Measurements from ENCODE around the gene RIMS1.

RIMS1 gene

DNA sequence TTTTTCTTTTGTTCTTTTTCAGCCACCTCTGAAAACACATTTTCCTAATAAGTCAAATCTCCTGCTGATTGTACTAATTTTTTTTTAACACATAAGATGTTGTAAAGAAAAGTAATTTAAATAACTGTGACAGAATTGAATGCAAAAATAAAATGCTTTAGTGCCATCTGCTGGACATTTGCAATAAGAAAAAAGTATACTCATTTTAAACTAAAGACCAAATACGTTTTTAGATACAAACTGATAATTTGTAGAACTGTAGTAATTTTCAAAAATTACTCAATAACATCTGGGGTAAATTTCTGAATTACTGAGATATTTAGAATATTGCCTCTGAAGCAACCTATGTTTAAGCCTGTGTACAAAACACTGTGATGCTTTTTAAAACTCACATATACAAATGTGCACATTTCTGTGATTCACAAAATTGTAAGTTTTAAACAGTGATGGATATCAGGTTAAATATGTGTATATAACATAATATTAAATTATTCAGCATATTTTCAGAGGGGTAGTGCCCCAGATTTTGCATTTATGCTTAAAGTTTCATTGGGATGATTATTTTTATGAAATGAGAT, 198.7 kb downstream of the RIMS1 start:
- H3K4me3 ChIP-seq (ENCODE audit: low read length): no peak overlapping the region
- TF ChIP-seq ZNF274 (IDR thresholded peaks at IDR 0.05; ENCODE audit: low read depth, low read length): no peak

DNA sequence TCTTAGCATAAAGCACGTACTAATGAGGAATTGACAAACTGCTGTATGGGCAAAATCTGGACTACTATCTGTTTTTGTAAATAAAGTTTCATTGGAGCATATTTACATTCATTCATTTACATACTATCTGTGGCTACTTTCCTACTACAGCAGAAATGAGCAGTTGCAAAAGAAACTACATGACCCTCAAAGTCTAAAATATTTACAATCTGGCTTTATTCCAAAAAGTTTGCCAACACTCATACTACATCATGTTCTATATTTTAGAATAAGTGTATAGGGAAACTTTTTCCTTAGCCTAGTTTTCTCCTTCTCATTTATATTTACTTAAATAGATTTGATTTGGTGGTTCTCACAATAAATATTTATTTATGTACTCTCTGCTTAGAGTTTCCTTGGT, 208.2 kb downstream of the RIMS1 start:
- TF ChIP-seq ZNF274 (IDR thresholded peaks at IDR 0.05; ENCODE audit: low read depth, low read length): no peak
- H3K4me3 ChIP-seq (ENCODE audit: low read length): no peak overlapping the region

DNA sequence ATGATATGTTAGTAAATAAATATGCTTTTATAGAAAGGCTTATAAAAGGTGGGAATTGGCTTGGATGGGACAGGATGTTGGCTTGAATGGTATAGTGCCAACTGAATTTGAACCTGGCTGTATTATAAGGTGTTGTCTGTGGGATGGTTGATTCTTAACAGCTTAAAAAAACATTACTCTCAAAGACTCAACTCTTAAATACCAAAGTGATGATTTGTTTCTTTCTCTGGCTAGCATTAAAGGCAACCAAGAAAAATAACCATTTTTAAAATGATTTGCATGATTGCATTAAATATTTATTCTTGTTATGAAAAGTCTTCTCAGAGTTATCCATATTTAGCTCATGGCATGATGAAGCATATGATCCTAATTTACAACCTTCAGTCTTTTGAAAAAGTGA, 216.2 kb downstream of the RIMS1 start:
- TF ChIP-seq ZNF274 (IDR thresholded peaks at IDR 0.05; ENCODE audit: low read depth, low read length): no peak
- H3K4me3 ChIP-seq (ENCODE audit: low read length): no peak overlapping the region

DNA sequence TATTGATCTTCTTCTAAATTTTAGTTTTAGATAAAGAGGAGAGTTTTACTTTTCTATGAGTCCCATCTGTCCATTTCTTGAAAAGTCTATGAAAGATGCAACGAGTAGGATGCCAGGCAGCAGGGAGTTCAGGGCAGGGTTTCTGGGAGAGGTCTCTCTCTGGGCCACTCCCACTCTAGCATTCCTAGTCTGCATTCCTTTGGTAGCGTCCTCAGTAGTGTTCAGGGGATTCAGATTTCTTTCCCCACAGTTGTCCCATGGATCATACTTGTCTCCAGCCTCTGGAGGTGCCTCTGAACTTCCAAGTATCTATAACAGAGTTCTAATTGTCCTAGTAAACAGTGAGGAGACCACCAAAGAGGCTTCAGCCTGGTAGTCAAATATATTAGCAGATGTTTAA, 225.3 kb downstream of the RIMS1 start:
- H3K4me3 ChIP-seq (ENCODE audit: low read length): no peak overlapping the region
- no peak for TF ChIP-seq ZNF274 (IDR thresholded peaks at IDR 0.05; ENCODE audit: low read depth, low read length)

DNA sequence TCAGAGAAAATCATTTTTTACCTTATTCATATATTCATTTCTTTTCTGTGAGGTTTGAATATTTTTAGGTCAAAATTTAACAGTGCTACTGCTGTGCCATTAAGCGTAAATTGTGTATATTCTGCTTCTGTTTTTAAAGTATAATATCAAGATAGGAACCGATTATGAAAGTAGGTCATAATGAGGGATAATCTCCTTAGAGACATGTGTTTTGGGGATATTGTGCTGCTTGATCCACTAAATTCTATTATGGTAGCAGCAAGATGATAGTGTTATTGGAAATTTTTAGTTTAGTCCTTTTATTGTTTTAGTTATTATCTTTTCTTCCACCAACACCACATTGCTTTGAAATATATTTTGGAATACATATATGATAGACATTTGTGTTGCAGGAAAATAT, 244.0 kb downstream of the RIMS1 start:
- H3K4me3 ChIP-seq (ENCODE audit: low read length): no peak overlapping the region
- no peak for TF ChIP-seq ZNF274 (IDR thresholded peaks at IDR 0.05; ENCODE audit: low read depth, low read length)

DNA sequence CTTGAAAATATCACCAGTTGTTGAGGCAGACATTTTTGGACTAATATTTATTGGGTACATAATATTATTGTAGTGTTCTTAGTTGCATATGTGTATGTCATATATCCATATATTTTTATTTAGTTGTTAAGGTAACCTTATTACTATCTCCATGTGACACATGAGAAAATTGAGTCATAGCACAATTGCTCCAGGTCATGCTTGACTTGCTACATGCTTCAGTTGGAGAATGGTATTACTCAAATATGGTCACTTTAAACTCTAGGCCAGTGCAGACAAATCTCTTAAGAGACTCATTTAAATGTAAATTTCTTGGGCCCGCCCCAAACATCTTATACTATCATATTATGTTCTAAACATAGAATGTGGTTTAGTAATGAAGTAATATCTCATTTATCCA, 246.1 kb downstream of the RIMS1 start:
- TF ChIP-seq ZNF274 (IDR thresholded peaks at IDR 0.05; ENCODE audit: low read depth, low read length): no peak
- no peak overlapping the region for H3K4me3 ChIP-seq (ENCODE audit: low read length)

DNA sequence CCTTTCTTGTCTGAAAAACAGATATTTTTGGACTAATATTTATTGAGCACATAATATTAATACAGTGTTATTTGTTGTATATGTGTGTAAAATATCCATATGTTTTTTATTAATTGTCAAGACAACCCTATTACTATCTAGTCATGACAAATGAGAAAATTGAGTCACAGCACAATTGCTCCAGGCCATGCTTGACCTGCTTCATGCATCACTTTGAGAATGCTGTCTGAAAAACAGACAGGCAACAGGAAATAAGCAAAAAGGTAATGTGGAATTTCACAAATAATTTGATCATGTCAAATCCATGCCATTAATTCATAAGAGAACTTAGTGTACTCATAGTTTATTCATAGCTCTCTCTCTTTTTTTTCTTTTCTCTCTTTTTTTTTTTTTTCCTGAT, 246.5 kb downstream of the RIMS1 start:
- no peak overlapping the region for H3K4me3 ChIP-seq (ENCODE audit: low read length)
- TF ChIP-seq ZNF274 (IDR thresholded peaks at IDR 0.05; ENCODE audit: low read depth, low read length): no peak

DNA sequence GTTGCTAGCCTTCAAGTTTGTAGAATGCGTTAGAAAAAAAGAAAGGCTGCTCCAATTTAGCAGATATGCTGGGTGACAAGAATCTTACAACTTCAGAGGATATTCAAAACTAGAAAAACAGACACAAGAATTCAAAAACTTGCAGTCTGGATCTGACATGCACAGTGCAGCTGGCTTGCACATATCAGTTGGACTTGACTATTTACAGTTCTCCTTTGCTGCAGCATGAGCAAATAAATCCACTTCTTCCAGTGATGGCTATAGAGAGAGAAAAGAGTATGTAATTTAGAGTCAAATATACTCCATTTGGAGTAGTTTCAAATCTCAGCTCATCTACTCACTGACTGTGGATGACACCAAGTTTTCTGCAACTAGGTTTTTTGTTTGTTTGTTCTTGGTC, 247.0 kb downstream of the RIMS1 start:
- TF ChIP-seq ZNF274 (IDR thresholded peaks at IDR 0.05; ENCODE audit: low read depth, low read length): no peak
- no peak overlapping the region for H3K4me3 ChIP-seq (ENCODE audit: low read length)

DNA sequence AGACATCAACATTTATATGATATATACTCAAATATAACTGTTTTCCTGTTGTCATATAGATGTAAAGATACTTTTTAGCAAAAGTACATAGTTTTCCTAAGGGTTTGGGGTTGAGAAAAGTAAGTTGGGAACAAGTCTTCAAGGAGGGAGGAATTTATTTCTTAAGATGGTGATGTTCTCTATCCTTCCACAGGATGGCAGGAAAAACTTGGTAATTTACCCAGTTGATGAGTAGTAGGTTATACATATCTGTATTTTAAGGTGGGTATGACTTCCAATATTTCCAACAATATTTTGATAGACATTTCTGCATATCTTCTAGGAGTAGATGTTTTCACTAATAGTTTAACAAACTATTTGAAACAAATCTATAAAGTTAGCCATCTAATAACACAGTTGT, 254.4 kb downstream of the RIMS1 start:
- TF ChIP-seq ZNF274 (IDR thresholded peaks at IDR 0.05; ENCODE audit: low read depth, low read length): no peak
- no peak overlapping the region for H3K4me3 ChIP-seq (ENCODE audit: low read length)

DNA sequence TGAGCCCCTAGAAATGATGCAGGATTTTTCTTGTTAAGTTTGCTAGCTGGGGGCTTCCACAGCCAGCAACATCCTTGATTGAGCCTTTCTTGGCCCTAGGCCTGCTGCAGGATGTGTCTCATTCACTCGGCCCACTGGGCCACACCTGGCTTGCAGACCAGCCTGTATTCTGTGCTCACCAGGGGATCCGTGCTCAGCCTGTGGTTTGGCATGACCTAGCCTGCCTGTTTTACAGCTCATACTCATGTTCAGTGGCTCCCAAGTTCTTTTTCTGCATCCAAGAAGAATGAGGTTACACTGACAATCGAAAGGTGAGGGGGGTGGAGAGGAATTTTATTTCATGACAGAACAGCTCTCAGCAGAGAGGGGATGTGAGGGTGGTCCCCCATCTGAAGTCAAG, 263.4 kb downstream of the RIMS1 start:
- TF ChIP-seq ZNF274 (IDR thresholded peaks at IDR 0.05; ENCODE audit: low read depth, low read length): no peak

DNA sequence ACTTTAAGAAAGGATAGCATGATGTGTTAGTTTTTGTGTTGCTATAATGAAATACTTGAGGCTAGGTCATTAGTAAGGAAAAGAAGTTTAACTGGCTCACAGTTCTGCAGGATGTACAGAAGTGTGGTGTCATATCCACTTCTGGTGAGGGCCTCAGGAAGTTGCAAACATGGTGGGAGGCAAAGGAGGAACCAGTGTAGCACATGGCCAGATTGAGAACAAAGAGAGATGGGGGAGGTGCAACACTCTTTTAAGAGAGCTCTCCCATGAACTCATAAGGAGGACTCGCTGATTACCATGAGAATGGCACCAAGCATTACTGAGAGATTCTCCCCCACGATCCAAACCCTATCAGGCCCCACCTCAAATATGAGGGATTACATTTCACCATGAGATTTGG, 265.4 kb downstream of the RIMS1 start:
- TF ChIP-seq ZNF274 (IDR thresholded peaks at IDR 0.05; ENCODE audit: low read depth, low read length): no peak
- no peak overlapping the region for H3K4me3 ChIP-seq (ENCODE audit: low read length)

More for the DNA sequence above, 263.4 kb downstream of the RIMS1 start:
- no peak overlapping the region for H3K4me3 ChIP-seq (ENCODE audit: low read length)

DNA sequence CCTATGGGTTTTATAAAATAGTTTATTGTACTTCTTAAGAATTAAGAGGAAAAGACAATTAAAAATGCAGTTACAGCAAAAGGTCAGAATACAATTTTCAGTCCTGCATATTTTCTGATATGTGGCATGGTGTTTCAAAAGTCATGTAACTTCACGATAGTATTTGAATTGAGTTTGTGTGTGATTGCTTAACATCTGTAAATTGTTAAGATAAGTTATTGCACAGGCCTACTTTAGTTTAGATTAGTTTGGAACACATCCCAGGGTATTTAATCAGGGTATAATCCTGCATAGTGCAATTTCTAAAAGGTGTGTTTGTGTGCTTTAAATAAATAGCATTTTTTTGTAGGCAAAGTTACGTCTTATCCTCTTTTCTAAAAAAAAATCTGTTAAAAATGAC, 289.6 kb downstream of the RIMS1 start:
- TF ChIP-seq ZNF274 (IDR thresholded peaks at IDR 0.05; ENCODE audit: low read depth, low read length): no peak
- no peak overlapping the region for H3K4me3 ChIP-seq (ENCODE audit: low read length)

DNA sequence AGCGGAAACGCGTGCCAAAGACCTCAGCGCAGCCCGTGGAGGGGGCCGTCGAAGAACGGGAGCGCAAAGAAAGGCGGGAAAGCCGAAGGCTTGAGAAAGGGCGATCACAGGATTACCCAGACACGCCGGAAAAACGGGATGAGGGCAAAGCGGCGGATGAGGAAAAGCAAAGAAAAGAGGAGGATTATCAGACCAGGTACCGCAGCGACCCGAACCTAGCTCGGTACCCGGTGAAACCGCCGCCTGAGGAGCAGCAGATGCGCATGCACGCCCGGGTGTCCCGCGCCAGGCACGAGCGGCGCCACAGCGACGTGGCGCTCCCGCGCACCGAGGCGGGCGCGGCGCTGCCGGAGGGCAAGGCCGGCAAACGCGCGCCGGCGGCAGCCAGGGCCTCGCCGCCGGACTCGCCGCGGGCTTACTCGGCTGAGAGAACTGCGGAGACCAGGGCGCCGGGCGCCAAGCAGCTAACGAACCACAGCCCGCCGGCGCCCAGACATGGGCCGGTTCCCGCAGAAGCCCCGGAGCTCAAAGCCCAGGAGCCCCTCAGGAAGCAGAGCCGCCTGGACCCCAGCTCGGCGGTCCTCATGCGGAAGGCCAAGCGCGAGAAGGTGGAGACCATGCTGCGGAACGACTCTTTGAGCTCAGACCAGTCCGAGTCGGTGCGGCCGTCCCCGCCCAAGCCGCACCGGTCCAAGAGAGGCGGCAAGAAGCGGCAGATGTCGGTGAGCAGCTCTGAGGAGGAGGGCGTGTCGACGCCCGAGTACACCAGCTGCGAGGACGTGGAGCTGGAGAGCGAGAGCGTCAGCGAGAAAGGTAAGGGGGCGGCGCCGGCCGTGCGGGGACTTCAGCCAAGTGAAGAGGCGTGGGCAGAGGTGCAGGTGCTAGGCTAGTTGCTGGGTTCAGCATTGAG, 296.2 kb downstream of the RIMS1 start:
- no peak for TF ChIP-seq ZNF274 (IDR thresholded peaks at IDR 0.05; ENCODE audit: low read depth, low read length)
- peak overlapping the region; percentile 25; the same call in 1 of the 2 replicates for H3K4me3 ChIP-seq (ENCODE audit: low read length)

DNA sequence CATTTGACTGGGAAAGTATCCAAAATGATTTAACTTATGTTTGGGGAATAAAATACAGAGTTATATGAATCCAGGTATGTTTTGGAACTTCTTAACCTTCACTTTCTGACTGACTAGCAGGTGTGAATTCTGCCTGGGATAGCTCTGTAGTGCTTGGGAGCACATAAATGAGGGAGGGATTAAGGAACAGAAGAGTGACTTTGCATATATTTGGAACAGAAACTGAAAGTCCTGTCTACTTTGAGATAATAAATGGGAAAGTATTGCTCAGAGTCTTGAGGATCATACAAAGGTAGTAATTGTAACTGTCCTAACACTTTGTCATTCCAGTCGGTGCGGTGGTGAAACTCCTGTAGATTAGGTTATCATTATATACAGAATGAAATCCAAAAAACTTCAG, 317.6 kb downstream of the RIMS1 start:
- TF ChIP-seq ZNF274 (IDR thresholded peaks at IDR 0.05; ENCODE audit: low read depth, low read length): no peak

DNA sequence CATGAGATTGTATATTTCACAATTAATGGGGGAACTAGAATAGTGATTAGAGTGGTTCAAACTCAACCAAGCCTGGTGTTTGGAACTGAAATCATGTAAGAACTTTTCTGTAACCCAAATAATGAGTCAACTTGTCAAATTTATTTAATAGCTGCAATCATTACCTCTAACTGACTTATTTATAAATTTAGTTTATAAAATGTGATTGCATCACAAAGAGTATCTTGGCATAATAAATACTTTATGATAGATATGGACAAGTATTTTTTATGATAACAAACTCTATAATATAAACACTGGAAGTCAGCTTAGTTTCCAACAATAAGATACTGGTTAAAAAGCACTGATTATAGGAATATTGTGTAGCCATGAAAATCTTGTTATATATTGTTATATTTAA, 319.1 kb downstream of the RIMS1 start:
- no peak for TF ChIP-seq ZNF274 (IDR thresholded peaks at IDR 0.05; ENCODE audit: low read depth, low read length)
- no peak overlapping the region for H3K4me3 ChIP-seq (ENCODE audit: low read length)

More for the DNA sequence above, 317.6 kb downstream of the RIMS1 start:
- H3K4me3 ChIP-seq (ENCODE audit: low read length): no peak overlapping the region

All from GM08714 (cell line).